Lung (tissue), 12 donors: ENCODE results near the gene COL1A1. TPM values are rescaled to one million over a fixed set of nuclear protein-coding genes. Genes with fewer than 3 reads are reported as not detected.

Source experiments
- ATAC-seq: fragments of 200-7000 bp; cut with Tn5 transposase; one replicate; pipeline ENCODE4 v1.9.1; 2020; ENCODE audit warnings: moderate number of reproducible peaks; ENCODE audit not compliant: insufficient read depth, low FRiP score
- DNase-seq, 3 donors: peaks; one replicate each; pipeline ENCODE4 v3.0.0-alpha.2; 2013 to 2017
- H3K27ac ChIP-seq, 2 donors: one replicate each; pipeline ENCODE4 v1.5.1; 2013; ENCODE audit warnings: mild to moderate bottlenecking in 2 of 2, moderate library complexity in 2 of 2, control low read depth in 1 of 2, inconsistent platforms in 1 of 2, low read depth in 1 of 2, low read length in 1 of 2
- H3K27me3 ChIP-seq, 3 donors: one replicate each; pipeline ENCODE4 v1.5.1; 2013; ENCODE audit warnings: low read length in 2 of 3; ENCODE audit not compliant: control insufficient read depth in 3 of 3, insufficient read depth in 3 of 3
- H3K36me3 ChIP-seq, 4 donors: one replicate each; pipeline ENCODE4 v1.5.1; 2013; ENCODE audit warnings: low read length in 4 of 4, mild to moderate bottlenecking in 1 of 4, moderate library complexity in 1 of 4; ENCODE audit not compliant: control insufficient read depth in 4 of 4, insufficient read depth in 4 of 4
- H3K4me1 ChIP-seq, 5 donors: one replicate each; pipeline ENCODE4 v1.5.1; 2013; ENCODE audit warnings: low read length in 5 of 5, mild to moderate bottlenecking in 2 of 5, moderate library complexity in 1 of 5; ENCODE audit not compliant: control insufficient read depth in 5 of 5, insufficient read depth in 5 of 5
- H3K4me3 ChIP-seq: one replicate; pipeline ENCODE4 v1.5.1; 2013; ENCODE audit warnings: mild to moderate bottlenecking, control low read depth, moderate library complexity
- H3K9ac ChIP-seq, 2 donors: one replicate each; pipeline ENCODE4 v1.5.1; 2013; ENCODE audit warnings: low read length in 2 of 2, control low read depth in 1 of 2; ENCODE audit not compliant: insufficient read depth in 1 of 2
- H3K9me3 ChIP-seq, 4 donors: one replicate each; pipeline ENCODE4 v1.5.1; 2013; ENCODE audit warnings: low read length in 3 of 4, mild to moderate bottlenecking in 1 of 4, moderate library complexity in 1 of 4; ENCODE audit not compliant: control insufficient read depth in 4 of 4, insufficient read depth in 3 of 4
- CTCF ChIP-seq: IDR thresholded peaks from 2 replicates; pipeline ENCODE4 v1.5.1; 2012; ENCODE audit warnings: mild to moderate bottlenecking; ENCODE audit errors: control extremely low read depth, extremely low read depth
- WGBS, 2 donors: extraction: QIAGEN DNeasy Blood & Tissue Kit; methylation state at CpG; one replicate each; pipeline ENCODE4 v1.1.7; 2013; 5-methylcytosine and 5-hydroxymethylcytosine counted together
- polyA plus RNA-seq, 2 donors: library from polyadenylated mRNA; stranded (reverse); fragments of 200-250 nt; gene quantifications; one replicate each; pipeline ENCODE4 v1.2.1, GENCODE V29; 2013
- total RNA-seq, 2 donors: library from RNA; depleted of rRNA in 1 of 2; stranded (reverse); fragments of >200 nt in 1 of 2; gene quantifications; one replicate each; pipeline ENCODE4 v1.2.1, GENCODE V29; 2014 to 2021
- donor health status: control.
- donor health status: control.
- donor health status: Bipolar disorder and iron deficiency.
- donor health status: healthy.
- donor health status: DM: yes; HTN: yes; CAD: no.

COL1A1 gene
- total and polyA plus RNA-seq, 4 donors: 30.5 to 1,330 (median 283) TPM

GRCh38 chr17:50203604-50204345 is 2.3 kb upstream of the COL1A1 start:
- no peak overlapping the region for H3K4me3 ChIP-seq
- ATAC-seq (no peak), DNase-seq (peak; percentile 86 to 94 (median 88))
- H3K36me3 ChIP-seq: peaks cover 0 to 6% (median 2%) of the 10 kb centered on the region in 4 donors
- TF ChIP-seq CTCF: no peak
- H3K27me3 ChIP-seq: peaks cover 0 to 6% (median 0%) of the 10 kb centered on the region in 3 donors
- peaks cover 0 to 74% (median 34%) of the 10 kb centered on the region in 5 donors for H3K4me1 ChIP-seq
- no peaks in the 10 kb centered on the region for H3K9me3 ChIP-seq
- no peak overlapping the region for H3K27ac ChIP-seq
- WGBS, 2 donors: 79 to 88% methylated on average over 13 of the region's 13 CpGs
- H3K9ac ChIP-seq: peak overlapping the region in 1 of 2 donors; percentile 34

- peak overlapping the region in 1 of 2 donors; percentile 34 for H3K9ac ChIP-seq
- H3K4me1 ChIP-seq: peaks cover 0 to 74% (median 35%) of the 10 kb centered on the region in 5 donors
- no peak overlapping the region for H3K4me3 ChIP-seq
- no peaks in the 10 kb centered on the region for H3K9me3 ChIP-seq
- peaks cover 0 to 6% (median 0%) of the 10 kb centered on the region in 3 donors for H3K27me3 ChIP-seq
- 61 to 64% methylated on average over 14 of the region's 14 CpGs for WGBS, 2 donors
- ATAC-seq: no peak
- no peak for TF ChIP-seq CTCF
- H3K36me3 ChIP-seq: peaks cover 0 to 12% (median 5%) of the 10 kb centered on the region in 4 donors
- DNase-seq: peak in 2 of 3 donors; percentile 43 to 71
- no peak overlapping the region for H3K27ac ChIP-seq
Observed at GRCh38 chr17:50203086-50203485, 1.7 kb upstream of the COL1A1 start.

- TF ChIP-seq CTCF: peak; percentile 83
- peaks cover 0 to 6% (median 0%) of the 10 kb centered on the region in 3 donors for H3K27me3 ChIP-seq
- peaks cover 0 to 36% (median 21%) of the 10 kb centered on the region in 4 donors for H3K36me3 ChIP-seq
- H3K27ac ChIP-seq: peak overlapping the region; percentile 55 to 75
- DNase-seq (peak; percentile 96 to 97 (median 97)), ATAC-seq (peak; percentile 75)
- H3K9me3 ChIP-seq: no peaks in the 10 kb centered on the region
- 1% methylated on average over 54 to 55 of the region's 55 CpGs for WGBS, 2 donors
- H3K4me3 ChIP-seq: peak overlapping the region; percentile 26
- peak overlapping the region; percentile 48 to 81 for H3K9ac ChIP-seq
- H3K4me1 ChIP-seq: peaks cover 0 to 64% (median 34%) of the 10 kb centered on the region in 5 donors
Observed at GRCh38 chr17:50200457-50201275, 765 bp downstream of the COL1A1 start.
